Ascending aorta (tissue), 2 donors: Measurements from ENCODE around the gene GNPTG. TPM values are rescaled to one million over a fixed set of nuclear protein-coding genes. Genes with fewer than 3 reads are reported as not detected.
A peak's percentile ranks its signal among the peaks of the same experiment; 100 is the strongest.

Source experiments
- DNase-seq, 2 donors: peaks; one replicate each; pipeline ENCODE4 v3.0.0-alpha.2; 2019; ENCODE audit warnings: low spot score in 2 of 2
- H3K27ac ChIP-seq, 2 donors: fragments of 200-600 bp; sonication (generic); one replicate each; pipeline ENCODE4 v1.5.1; 2016 to 2017; ENCODE audit warnings: mild to moderate bottlenecking in 1 of 2
- H3K27me3 ChIP-seq: fragments of 200-600 bp; sonication (generic); one replicate; pipeline ENCODE4 v1.5.1; 2017
- H3K36me3 ChIP-seq, 2 donors: fragments of 200-600 bp; sonication (generic); one replicate each; pipeline ENCODE4 v1.5.1; 2016
- H3K4me1 ChIP-seq, 2 donors: fragments of 200-600 bp; sonication (generic); one replicate each; pipeline ENCODE4 v1.5.1; 2016 to 2017; ENCODE audit warnings: mild to moderate bottlenecking in 1 of 2
- H3K4me3 ChIP-seq, 2 donors: fragments of 200-600 bp; sonication (generic); one replicate each; pipeline ENCODE4 v1.5.1; 2016 to 2017; ENCODE audit warnings: mild to moderate bottlenecking in 1 of 2
- H3K9me3 ChIP-seq, 2 donors: fragments of 200-600 bp; sonication (generic); one replicate each; pipeline ENCODE4 v1.5.1; 2016
- CTCF ChIP-seq, 3 experiments: fragments of 200-600 bp in 2 of 3; fragments of 450-650 bp in 1 of 3; sonication (generic) in 2 of 3; IDR thresholded peaks; one replicate each; pipeline ENCODE4 v1.5.1; 2016 to 2019; ENCODE audit warnings: antibody characterized with exemption in 3 of 3, mild to moderate bottlenecking in 1 of 3, moderate library complexity in 1 of 3
- intact Hi-C: fragments of 100-400 bp; cut with DNase I; formaldehyde crosslinking; loops from one replicate; pipeline ENCODE4 v1.15.1; 2023
- total RNA-seq: library from RNA; depleted of rRNA; stranded (reverse); fragments of >200 nt; gene quantifications from one replicate; pipeline ENCODE4 v1.1.0, GENCODE V29; 2016

GNPTG gene
- total RNA-seq, 1 donor from 2014 or later = 86.6 TPM

- intact Hi-C loops = loop anchor here (10.0 kb wide), 1 partner anchor 1272 kb away; no protein-coding TSS in a partner anchor
- TF ChIP-seq CTCF (IDR thresholded peaks at IDR 0.05) = no peak
- Histone ChIP-seq H3K27me3 (no peaks in the 10 kb centered on the region), H3K9me3 (no peaks in the 10 kb centered on the region), H3K36me3 (peaks cover 50 to 63% of the 10 kb centered on the region in 2 donors), H3K4me3 (no peak overlapping the region), H3K4me1 (no peaks in the 10 kb centered on the region), H3K27ac (no peak overlapping the region)
- DNase-seq = no peak
Measured at GRCh38 chr16:1403036-1403435, 51.3 kb downstream of the GNPTG start.

DNA sequence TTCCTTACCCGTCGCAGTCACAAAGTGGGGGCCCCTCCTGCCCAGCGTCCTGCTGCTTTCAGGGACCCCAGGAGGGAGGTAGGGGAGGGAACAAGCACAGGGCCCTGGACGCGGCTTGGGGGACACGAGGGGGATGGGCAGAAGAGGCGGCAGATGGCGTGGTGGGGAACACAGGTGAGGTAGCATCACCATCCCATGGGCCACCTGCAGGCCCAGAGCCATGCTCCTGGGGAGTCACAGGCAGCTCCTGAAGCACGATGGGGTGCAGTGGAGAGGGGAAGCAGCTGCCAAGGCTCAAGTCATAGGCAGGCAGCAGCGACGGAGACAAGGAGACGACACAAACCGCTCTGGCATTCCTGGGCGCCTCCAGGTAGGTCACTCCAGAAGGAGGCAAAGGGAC lies 52.0 kb downstream of the GNPTG start:
- Histone ChIP-seq H3K27ac (no peak overlapping the region), H3K27me3 (no peaks in the 10 kb centered on the region), H3K4me3 (no peak overlapping the region), H3K4me1 (peaks cover 0 to 5% of the 10 kb centered on the region in 2 donors), H3K36me3 (peaks cover 44 to 58% of the 10 kb centered on the region in 2 donors), H3K9me3 (no peaks in the 10 kb centered on the region)
- DNase-seq = no peak
- intact Hi-C loops = loop anchor here (10.0 kb wide), 1 partner anchor 1271 kb away; no protein-coding TSS in a partner anchor
- no peak for TF ChIP-seq CTCF (IDR thresholded peaks at IDR 0.05)

GRCh38 chr16:1407753-1408152 lies 56.0 kb downstream of the GNPTG start:
- Histone ChIP-seq H3K4me3 (peak overlapping the region; percentile 42 to 64), H3K27ac (peak overlapping the region; percentile 28 to 54), H3K4me1 (peaks cover 0 to 5% of the 10 kb centered on the region in 2 donors), H3K36me3 (peaks cover 9 to 27% of the 10 kb centered on the region in 2 donors), H3K9me3 (no peaks in the 10 kb centered on the region), H3K27me3 (no peaks in the 10 kb centered on the region)
- intact Hi-C loops = loop anchor here (2.0 to 10.0 kb wide), 3 partner anchors 29 to 1267 kb away; no protein-coding TSS in a partner anchor
- TF ChIP-seq CTCF (IDR thresholded peaks at IDR 0.05) = no peak
- DNase-seq = no peak

GRCh38 chr16:1408171-1408837 lies 56.6 kb downstream of the GNPTG start:
- peak; percentile 71 to 97 for DNase-seq
- Histone ChIP-seq H3K36me3 (peaks cover 5 to 21% of the 10 kb centered on the region in 2 donors), H3K27ac (peak overlapping the region; percentile 29 to 54), H3K9me3 (no peaks in the 10 kb centered on the region), H3K27me3 (no peaks in the 10 kb centered on the region), H3K4me3 (peak overlapping the region; percentile 42 to 64), H3K4me1 (peaks cover 0 to 5% of the 10 kb centered on the region in 2 donors)
- intact Hi-C loops = loop anchor here (2.0 to 10.0 kb wide), 3 partner anchors 30 to 1266 kb away; no protein-coding TSS in a partner anchor
- no peak for TF ChIP-seq CTCF (IDR thresholded peaks at IDR 0.05)

GRCh38 chr16:1412847-1413246 lies 61.1 kb downstream of the GNPTG start:
- H3K4me3 ChIP-seq = no peak overlapping the region
- H3K27ac ChIP-seq = no peak overlapping the region
- TF ChIP-seq CTCF (IDR thresholded peaks at IDR 0.05) = no peak
- H3K9me3 ChIP-seq = no peaks in the 10 kb centered on the region
- DNase-seq = no peak
- H3K4me1 ChIP-seq = peaks cover 0 to 7% of the 10 kb centered on the region in 2 donors
- peaks cover 0 to 9% of the 10 kb centered on the region in 2 donors for H3K36me3 ChIP-seq
- no peaks in the 10 kb centered on the region for H3K27me3 ChIP-seq
- intact Hi-C loops = no loop called here

Other genes starting within 250 kb of the GNPTG start
- 57.5 TPM for gene CACNA1H, start 198.8 kb upstream of the GNPTG start, total RNA-seq
- not detected for gene TPSG1, start 126.7 kb upstream of the GNPTG start, total RNA-seq
- gene TPSB2, start 121.7 kb upstream of the GNPTG start, total RNA-seq = not detected
- 6.7 TPM for gene TPSAB1, start 111.2 kb upstream of the GNPTG start, total RNA-seq
- 20.8 TPM for gene TPSD1, start 95.9 kb upstream of the GNPTG start, total RNA-seq
- gene UBE2I, start 42.3 kb upstream of the GNPTG start, total RNA-seq = 141 TPM
- gene BAIAP3, start 18.3 kb upstream of the GNPTG start, total RNA-seq = 0.64 TPM
- 143 TPM for gene TSR3, start 53 bp upstream of the GNPTG start, total RNA-seq
- gene UNKL, start 62.8 kb downstream of the GNPTG start, total RNA-seq = 144 TPM
- gene UQCC4, start 68.8 kb downstream of the GNPTG start, total RNA-seq = 107 TPM
- not detected for gene PERCC1, start 79.1 kb downstream of the GNPTG start, total RNA-seq
- not detected for gene CCDC154, start 92.6 kb downstream of the GNPTG start, total RNA-seq
- 108 TPM for gene CLCN7, start 123.1 kb downstream of the GNPTG start, total RNA-seq
- not detected for gene PTX4, start 137.0 kb downstream of the GNPTG start, total RNA-seq
- 110 TPM for gene TELO2, start 141.4 kb downstream of the GNPTG start, total RNA-seq
- 145 TPM for gene TMEM204, start 181.7 kb downstream of the GNPTG start, total RNA-seq